GM10847 (cell line): ENCODE data around the gene CAPN3.

ENCODE experiments used
- POLR2A ChIP-seq: IDR thresholded peaks from 2 replicates; pipeline ENCODE4 v1.6.1; 2011; ENCODE audit not compliant: insufficient read length; ENCODE audit errors: extremely low read depth

The CAPN3 gene

DNA sequence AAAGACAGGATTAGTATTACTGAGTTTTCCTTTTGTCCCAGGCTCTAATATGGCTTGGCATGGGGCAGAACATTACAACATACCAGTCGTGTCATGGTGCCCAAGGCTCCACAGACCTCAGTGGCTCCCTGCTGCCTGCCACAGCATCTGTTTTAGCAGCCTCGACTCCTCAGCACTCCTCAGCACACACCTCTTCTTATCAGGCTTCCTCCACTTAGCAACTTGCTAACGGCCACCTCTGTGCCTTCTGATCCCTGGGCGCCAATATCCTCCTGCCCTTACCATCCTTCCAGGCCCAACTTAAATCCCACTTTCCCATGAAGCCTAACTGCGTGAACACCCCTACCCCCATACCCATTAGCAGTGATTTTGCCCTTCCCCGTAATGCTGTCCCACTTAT, 6.2 kb upstream of the CAPN3 start:
- no peak for TF ChIP-seq POLR2A

- TF ChIP-seq POLR2A: no peak
Measured at GRCh38 chr15:42354824-42355223, 4.5 kb upstream of the CAPN3 start.

- TF ChIP-seq POLR2A: no peak
Measured at GRCh38 chr15:42355291-42355690, 4.0 kb upstream of the CAPN3 start.

DNA sequence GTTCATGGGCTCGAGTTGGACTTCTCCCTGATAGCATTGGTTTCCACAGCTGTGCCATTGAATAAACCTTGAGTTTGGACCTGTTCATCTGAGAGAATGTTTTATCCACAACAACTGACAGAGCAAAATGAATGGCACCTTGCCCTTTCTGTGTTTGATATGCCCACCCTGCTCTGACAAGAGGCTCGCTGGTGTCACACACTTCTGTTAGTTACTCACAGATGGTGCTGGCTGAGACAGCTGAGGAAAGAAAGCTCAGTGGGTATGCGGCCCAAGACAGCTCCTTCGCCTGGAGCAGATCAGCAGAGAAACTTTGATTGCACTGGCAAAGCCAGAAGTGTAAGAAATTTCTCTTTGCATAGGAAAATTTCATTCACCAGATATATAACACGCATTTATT, 2.5 kb upstream of the CAPN3 start:
- no peak for TF ChIP-seq POLR2A

DNA sequence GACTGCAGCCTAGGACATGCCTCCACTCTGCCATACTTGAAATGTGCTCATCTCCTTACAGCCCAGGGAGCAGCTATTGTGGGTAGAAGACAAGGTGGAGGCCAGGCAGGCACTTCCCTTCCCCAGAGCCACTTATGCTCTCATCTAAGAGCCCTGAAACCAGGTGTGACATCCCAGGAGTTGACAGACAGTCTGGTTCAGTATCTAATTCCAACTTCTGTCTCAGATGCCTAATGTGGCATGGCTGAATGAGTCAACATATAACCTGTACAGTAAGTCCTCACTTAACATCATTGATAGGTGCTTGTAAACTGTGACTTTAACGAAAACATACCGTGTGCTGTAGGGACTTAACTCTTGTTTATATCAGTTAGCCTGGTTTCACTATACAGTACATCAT, 1.2 kb upstream of the CAPN3 start:
- TF ChIP-seq POLR2A: no peak

- TF ChIP-seq POLR2A: no peak
Measured at GRCh38 chr15:42359985-42360384, 684 bp downstream of the CAPN3 start.

- TF ChIP-seq POLR2A: no peak
Measured at GRCh38 chr15:42360535-42361112, 1.3 kb downstream of the CAPN3 start.

GRCh38 chr15:42363487-42363886, 4.2 kb downstream of the CAPN3 start:
- TF ChIP-seq POLR2A: no peak

DNA sequence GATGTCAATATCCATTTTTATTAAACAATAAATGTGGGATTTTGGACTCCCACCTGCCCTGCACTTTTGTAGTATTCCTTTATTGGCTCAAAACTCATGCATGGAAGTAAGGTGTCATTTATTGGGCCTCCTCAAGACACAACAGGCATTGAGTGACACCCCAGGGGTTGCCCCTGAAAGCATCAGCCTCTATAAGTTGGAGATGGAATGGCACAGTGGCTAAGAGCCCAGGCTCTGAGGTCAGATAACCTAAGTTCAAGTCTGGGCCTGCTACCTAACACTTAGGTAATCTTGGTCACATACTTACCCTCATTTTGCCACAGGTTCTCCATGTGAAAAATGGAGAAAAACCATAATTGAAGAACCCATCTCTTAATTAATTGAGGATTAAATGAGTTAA, 4.6 kb downstream of the CAPN3 start:
- TF ChIP-seq POLR2A: no peak

DNA sequence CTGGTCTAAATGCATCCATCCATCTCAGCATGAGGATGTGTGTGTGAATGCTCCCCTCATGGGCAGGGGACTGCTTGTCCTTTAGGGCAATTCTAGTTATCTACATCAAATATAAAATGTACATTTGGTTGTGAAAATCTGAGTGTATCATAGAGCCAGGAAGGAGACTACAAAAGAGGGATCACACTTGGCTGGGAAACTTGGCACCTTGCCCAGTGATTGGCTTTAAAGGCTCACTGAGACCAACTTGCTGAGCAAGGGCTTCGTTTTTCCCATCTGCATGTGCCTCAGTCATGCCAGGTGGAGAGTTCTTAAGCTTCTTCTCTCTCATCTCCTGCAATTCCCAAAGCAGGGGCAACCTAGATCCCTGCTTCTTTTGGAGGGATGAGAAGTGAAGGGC, 5.2 kb downstream of the CAPN3 start:
- TF ChIP-seq POLR2A: no peak

- no peak for TF ChIP-seq POLR2A
Measured at GRCh38 chr15:42365921-42366550, 6.7 kb downstream of the CAPN3 start.

GRCh38 chr15:42367041-42367440, 7.7 kb downstream of the CAPN3 start:
- no peak for TF ChIP-seq POLR2A

DNA sequence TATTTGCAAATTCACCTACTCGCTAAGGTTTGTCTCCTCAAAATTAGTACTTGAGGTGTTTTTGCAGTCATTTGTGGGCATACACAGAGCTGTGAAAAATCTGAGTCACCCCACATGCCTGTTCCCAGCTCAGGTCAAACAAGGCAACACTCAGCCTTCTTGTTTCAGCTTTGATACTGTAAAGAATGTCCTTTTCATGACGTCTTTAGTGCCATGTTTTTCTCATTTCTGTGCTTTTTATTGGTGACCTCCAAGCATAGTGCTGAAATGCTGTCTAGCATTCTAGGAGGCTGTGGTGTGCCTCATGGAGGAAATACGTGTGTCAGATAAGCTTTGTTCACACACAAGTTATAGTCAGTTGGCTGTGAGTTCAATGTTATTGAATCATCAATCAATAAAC, 8.8 kb downstream of the CAPN3 start:
- TF ChIP-seq POLR2A: no peak

DNA sequence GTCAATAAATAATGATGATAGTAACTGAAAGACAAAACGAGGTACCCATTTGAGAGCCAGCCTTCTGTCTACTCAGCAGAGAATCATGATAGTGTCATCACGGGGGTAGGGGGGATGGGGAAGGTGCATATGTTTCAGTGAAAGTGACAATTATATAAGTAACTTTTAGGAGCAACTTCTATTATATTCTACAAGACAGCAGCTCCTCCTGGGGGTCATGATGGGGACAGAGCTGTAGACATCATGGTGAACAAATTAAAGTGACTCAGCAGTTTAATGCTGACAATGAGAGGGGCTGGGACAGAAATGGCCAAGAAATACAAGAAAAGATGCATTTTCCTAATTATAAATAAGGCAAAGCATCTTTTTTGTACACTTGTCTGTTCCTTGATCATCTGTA, 11.8 kb downstream of the CAPN3 start:
- TF ChIP-seq POLR2A: no peak

GRCh38 chr15:42373274-42373673, 14.0 kb downstream of the CAPN3 start:
- no peak for TF ChIP-seq POLR2A

DNA sequence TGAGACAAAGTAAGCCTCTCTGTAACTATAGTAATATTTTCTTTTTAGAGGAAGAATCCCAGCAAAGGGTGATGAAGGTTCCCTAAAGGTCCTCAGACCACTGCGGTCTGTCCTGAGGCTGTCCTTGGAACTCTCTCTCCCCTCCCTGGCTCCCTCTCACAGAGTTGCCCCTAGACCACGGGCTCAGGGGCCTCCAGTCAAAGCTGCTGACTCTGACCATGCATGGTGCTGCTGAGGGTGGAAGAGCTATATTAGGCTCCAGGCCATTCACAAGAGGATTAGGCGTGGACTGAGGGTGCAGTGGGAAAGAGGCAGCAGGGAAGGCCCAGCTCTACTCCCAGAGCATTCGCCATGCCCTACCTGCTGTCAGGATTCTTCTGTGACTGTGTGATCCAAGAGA, 14.6 kb downstream of the CAPN3 start:
- no peak for TF ChIP-seq POLR2A

GRCh38 chr15:42374810-42375209, 15.5 kb downstream of the CAPN3 start:
- no peak for TF ChIP-seq POLR2A

DNA sequence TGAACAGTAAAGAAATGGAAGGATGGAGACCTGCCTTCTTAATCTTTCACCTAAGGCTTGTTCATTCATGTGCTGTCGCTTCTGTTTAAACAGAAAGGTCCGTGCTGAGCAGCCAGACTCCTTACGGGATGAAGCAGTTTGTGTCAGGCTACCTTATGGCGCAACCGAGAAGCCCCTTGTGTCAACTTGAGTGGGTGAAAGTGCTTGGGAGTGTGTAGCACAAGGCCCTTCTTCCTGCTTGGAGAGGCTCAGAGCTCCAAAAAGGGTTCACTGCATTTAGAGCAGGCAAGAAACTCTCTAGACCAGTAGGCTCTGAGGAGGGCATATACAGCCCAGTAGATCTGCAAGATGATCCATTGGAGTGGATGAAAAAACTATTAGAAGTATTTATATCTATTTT, 16.0 kb downstream of the CAPN3 start:
- no peak for TF ChIP-seq POLR2A

- TF ChIP-seq POLR2A: no peak
Measured at GRCh38 chr15:42375941-42376340, 16.6 kb downstream of the CAPN3 start.
